ENCODE results near the gene COBL. TPM values are rescaled to one million over a fixed set of nuclear protein-coding genes. Genes with fewer than 3 reads are reported as not detected.

Gene COBL
- total and polyA plus RNA-seq, 8 donors = 7.4 to 32.0 (median 16.8) TPM

DNA sequence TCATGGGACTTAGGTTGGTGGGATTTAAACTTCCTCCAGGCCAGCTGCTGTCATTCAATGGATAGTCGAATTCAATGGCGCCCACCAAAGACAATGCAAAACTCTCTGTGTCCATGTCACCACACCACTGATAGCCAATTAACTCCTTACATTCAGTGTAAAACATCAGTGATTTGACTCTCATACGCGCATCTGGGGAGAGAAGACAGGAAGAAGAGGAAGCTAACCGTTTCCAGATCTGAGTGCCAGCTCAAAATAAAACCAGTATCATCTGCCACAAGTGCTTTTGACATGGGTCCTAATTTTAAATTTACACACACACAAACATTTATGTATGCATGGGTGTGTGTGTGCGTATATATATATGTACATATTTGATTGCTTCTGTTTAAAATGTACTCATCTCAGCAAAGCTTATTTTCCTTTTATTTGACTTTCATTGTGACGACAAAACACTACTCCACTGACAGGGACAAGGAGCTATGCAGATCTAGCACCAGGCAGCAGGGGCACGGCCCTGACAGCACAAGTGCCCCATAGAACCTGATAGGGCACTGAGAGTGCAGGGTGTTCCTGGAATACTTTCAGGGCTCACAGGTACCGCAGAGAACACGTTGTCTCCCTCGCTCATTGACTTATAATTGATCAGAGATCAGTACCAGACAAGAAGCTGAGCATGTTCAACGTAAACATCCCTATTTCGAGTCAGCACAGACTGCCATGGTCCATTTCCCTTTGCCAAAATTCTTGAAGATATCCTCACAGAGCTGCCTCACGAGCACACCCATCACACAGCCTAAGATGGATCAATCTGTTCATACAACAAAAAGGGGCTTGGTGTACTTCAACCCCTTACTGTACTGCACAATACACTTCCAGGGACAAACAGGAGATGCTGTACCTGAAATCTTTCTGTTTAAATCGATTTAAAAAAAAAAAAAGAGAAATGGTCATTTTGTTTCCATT is 176.1 kb downstream of the COBL start:
- intact Hi-C loops (cut with DNase I) = loop anchor here in 1 of 3 donors (10.0 kb wide), 1 partner anchor 346 kb away; no protein-coding TSS in a partner anchor
- FAIRE-seq = no peak
- peaks cover 29 to 37% (median 33%) of the 10 kb centered on the region in 3 donors for H3K4me1 ChIP-seq
- DNase-seq = no peak
- H3K36me3 ChIP-seq = no peaks in the 10 kb centered on the region
- peak; percentile 40 to 59 (median 46) for ATAC-seq
- TF ChIP-seq, protein P1, sequence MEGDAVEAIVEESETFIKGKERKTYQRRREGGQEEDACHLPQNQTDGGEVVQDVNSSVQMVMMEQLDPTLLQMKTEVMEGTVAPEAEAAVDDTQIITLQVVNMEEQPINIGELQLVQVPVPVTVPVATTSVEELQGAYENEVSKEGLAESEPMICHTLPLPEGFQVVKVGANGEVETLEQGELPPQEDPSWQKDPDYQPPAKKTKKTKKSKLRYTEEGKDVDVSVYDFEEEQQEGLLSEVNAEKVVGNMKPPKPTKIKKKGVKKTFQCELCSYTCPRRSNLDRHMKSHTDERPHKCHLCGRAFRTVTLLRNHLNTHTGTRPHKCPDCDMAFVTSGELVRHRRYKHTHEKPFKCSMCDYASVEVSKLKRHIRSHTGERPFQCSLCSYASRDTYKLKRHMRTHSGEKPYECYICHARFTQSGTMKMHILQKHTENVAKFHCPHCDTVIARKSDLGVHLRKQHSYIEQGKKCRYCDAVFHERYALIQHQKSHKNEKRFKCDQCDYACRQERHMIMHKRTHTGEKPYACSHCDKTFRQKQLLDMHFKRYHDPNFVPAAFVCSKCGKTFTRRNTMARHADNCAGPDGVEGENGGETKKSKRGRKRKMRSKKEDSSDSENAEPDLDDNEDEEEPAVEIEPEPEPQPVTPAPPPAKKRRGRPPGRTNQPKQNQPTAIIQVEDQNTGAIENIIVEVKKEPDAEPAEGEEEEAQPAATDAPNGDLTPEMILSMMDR (IDR thresholded peaks at IDR 0.05) = no peak
- peak overlapping the region in 3 of 4 donors; percentile 16 to 43 (median 17) for H3K27ac ChIP-seq
- WGBS, 2 donors = 42 to 47% methylated on average over 15 of the region's 15 CpGs
- H3K9me3 ChIP-seq = no peaks in the 10 kb centered on the region
- no peaks in the 10 kb centered on the region for H3K27me3 ChIP-seq
- H3K4me3 ChIP-seq = no peak overlapping the region

DNA sequence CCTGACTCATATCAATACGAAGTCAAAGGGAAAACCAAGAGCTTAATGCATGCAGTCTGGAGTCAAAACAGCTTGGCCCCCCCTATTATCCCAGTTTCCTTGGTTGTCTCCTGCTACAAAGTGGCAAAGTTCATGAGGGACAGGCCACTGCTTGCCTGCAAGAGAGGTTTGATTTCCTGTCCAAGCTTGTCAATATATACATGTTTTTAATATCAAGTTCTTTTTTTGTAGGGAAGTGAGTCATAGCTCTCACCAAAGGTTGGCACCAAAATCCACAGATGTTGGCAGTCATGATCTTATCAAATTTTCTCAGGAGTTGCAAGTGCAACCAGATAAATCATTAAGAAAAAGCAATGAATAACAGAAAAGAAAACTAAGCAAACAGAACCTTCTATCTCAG is 176.8 kb downstream of the COBL start:
- ATAC-seq (peak; percentile 67 to 86 (median 80)), DNase-seq (peak in 3 of 6 donors; percentile 40 to 73 (median 72)), FAIRE-seq (no peak)
- TF ChIP-seq, protein P1 (IDR thresholded peaks at IDR 0.05) = no peak
- H3K4me1 ChIP-seq = peaks cover 29 to 37% (median 33%) of the 10 kb centered on the region in 3 donors
- 25 to 29% methylated on average over 1 of the region's 1 CpG for WGBS, 2 donors
- no peaks in the 10 kb centered on the region for H3K27me3 ChIP-seq
- H3K27ac ChIP-seq = peak overlapping the region; percentile 17 to 56 (median 42)
- no peaks in the 10 kb centered on the region for H3K36me3 ChIP-seq
- H3K4me3 ChIP-seq = no peak overlapping the region
- no peaks in the 10 kb centered on the region for H3K9me3 ChIP-seq
- intact Hi-C loops (cut with DNase I) = loop anchor here in 2 of 3 donors (10.0 kb wide), 3 partner anchors 55 to 365 kb away; no protein-coding TSS in a partner anchor

DNA sequence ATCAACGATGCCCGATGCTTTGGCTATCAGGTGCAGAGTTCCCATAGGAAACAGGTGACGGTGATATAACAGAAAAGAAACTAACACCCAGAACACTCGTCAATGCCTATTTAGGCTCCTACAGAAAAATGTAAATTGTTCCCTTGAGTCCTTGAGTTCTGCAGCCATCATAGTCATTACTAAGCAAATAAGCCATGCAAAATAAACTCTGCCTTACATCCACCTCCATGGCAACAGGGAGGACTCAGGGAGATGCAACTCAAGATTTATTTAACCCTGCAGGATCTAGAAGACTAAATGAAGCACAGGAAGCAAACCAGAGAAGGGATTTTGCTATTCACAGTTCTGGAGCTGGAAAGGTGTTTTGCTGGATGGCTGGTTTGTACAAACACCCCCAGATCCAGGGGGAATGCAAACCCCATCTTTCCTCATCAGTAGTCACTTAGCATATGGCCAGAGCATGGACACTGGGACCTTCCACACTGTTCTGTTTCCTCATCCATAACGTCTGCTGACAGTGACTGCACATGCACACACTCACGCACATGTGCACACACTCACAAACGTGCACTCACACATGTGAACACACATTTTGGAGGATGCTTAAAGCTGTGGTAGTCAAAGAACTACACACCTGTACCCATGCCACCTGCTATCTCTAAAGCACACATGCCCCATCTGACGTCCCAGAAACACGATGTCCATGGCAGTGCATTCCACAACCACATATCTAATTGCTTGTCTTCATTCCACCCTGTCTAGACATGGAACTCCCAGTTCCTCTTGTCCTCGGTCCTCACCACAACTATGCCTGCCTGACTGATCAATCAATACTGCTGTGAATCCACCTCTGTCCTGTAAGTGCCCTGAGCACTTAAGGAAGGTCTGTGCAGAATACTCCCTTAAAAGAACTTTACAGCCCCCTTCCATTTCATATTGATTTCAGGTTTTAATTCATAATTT is 178.2 kb downstream of the COBL start:
- Histone ChIP-seq H3K9me3 (no peaks in the 10 kb centered on the region), H3K4me1 (peaks cover 29 to 37% (median 33%) of the 10 kb centered on the region in 3 donors), H3K4me3 (no peak overlapping the region), H3K27ac (peak overlapping the region in 2 of 4 donors; percentile 17 to 20), H3K27me3 (no peaks in the 10 kb centered on the region), H3K36me3 (no peaks in the 10 kb centered on the region)
- FAIRE-seq = no peak
- no peak for ATAC-seq
- WGBS, 2 donors = 45% methylated on average over 10 of the region's 10 CpGs
- TF ChIP-seq, protein P1 (IDR thresholded peaks at IDR 0.05) = no peak
- no peak for DNase-seq
- intact Hi-C loops (cut with DNase I) = loop anchor here in 2 of 3 donors (10.0 kb wide), 2 partner anchors 54 to 364 kb away; no protein-coding TSS in a partner anchor

DNA sequence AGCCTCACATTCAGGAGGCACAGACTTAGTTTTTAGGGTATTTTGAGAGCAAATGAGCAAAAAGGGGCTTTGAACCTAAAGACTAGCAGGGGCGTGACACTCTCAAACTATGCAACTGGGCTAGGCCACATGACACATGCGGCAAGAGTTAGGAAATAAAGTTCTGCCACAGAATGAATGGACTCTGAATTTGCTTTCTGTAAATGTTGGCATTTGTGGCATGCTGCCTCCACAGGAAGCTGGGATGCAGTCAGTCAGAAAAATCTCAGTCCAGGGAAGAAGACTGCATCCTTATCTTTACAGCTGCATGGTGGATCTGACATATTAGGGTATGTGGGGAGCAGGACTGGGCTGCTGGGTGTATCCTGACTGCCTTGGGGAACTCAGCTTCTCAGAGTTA is 181.0 kb downstream of the COBL start:
- H3K27ac ChIP-seq = no peak overlapping the region
- DNase-seq (no peak), ATAC-seq (no peak), FAIRE-seq (no peak)
- peaks cover 22 to 29% (median 23%) of the 10 kb centered on the region in 3 donors for H3K4me1 ChIP-seq
- H3K4me3 ChIP-seq = no peak overlapping the region
- 70 to 100% methylated on average over 2 of the region's 2 CpGs for WGBS, 2 donors
- H3K36me3 ChIP-seq = no peaks in the 10 kb centered on the region
- intact Hi-C loops (cut with DNase I) = loop anchor here in 2 of 3 donors (10.0 kb wide), 2 partner anchors 51 to 361 kb away; no protein-coding TSS in a partner anchor
- H3K9me3 ChIP-seq = no peaks in the 10 kb centered on the region
- TF ChIP-seq, protein P1 (IDR thresholded peaks at IDR 0.05) = no peak
- no peaks in the 10 kb centered on the region for H3K27me3 ChIP-seq
